Cortex of kidney (tissue), 1 donor: Measurements from ENCODE around the gene RSF1.

Experiments
- DNase-seq: peaks from one replicate; lab custom pipeline; 2025; lab: John Stamatoyannopoulos, UW

RSF1 gene

DNA sequence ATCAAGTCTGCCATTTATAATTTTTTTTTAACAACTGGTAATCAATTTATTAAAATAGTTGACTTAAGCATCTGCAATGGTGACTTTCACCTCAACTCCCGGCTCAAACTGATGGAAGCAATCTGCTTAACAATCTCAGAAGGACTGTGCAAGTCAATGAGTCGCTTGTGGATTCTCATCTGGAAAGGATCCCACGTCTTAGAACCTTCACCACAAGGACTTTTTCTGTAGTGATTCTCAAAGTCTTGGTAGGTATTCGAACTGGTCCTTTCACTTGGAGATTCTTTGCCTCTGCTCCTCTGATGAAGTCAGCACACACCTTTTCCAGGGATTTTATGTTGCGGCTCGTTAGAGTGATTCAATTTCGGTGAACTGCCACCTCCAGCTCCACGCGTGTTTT is 7.3 kb downstream of the RSF1 start:
- DNase-seq = no peak

DNA sequence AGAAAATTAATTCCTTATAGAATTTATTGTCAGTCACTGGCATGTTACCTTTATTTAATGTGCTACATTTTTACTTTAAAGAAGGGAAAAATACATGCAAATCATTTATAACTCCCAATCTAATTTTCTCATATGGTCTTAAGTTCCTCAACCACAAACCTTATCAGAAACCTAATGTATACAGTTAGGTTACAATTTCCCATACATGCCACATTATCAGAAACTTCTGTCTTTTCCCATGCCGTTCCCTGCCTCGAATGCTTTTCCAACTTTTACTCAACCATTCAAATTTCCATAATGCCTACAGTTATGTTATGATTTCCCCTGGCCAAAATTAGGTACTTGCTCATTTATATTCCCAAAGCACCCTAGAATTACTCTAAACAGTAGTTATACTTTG is 13.5 kb downstream of the RSF1 start:
- DNase-seq = no peak

GRCh38 chr11:77806415-77806814 is 14.1 kb downstream of the RSF1 start:
- DNase-seq = no peak

DNA sequence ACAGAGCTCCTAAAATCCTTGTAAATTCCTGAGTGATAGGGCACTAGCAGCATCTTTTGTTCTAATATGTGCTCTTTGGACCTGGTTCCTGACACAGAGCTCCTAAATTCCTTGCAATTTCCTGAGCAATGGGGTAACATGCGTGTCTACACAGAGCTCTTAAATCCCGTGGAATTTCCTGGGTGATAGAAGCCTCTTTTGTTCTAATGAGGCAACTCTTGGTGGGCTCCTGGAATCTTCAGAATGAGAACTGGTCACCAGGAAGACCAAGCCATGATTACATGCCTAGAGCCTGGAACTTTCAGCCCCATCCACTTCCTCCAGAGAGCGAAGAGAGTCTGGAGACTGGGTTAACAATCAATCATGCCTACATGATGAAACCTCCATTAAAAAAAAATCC is 19.0 kb downstream of the RSF1 start:
- DNase-seq = no peak

GRCh38 chr11:77800449-77800848 is 20.1 kb downstream of the RSF1 start:
- DNase-seq = no peak

DNA sequence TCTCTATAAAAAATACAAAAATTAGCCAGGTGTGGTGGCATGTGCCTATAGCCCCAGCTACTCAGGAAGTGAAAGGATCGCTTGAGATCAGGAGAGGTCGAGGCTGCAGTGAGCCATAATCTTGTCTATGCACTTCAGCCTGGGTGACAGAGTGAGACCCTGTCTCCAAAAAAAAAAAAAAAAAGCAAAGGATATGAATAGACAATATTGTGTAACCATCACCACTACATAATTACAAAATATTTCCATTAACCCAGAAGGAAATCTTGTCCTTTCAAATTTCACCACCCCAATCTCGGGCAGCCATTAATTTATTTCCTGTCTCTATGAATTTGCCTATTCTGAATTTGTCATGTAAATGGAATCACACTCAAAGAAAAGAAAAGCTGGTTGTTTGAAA is 21.2 kb downstream of the RSF1 start:
- DNase-seq = no peak

- no peak for DNase-seq
Observed at GRCh38 chr11:77793972-77794371, 26.6 kb downstream of the RSF1 start.

GRCh38 chr11:77791301-77791700 is 29.2 kb downstream of the RSF1 start:
- DNase-seq = no peak

DNA sequence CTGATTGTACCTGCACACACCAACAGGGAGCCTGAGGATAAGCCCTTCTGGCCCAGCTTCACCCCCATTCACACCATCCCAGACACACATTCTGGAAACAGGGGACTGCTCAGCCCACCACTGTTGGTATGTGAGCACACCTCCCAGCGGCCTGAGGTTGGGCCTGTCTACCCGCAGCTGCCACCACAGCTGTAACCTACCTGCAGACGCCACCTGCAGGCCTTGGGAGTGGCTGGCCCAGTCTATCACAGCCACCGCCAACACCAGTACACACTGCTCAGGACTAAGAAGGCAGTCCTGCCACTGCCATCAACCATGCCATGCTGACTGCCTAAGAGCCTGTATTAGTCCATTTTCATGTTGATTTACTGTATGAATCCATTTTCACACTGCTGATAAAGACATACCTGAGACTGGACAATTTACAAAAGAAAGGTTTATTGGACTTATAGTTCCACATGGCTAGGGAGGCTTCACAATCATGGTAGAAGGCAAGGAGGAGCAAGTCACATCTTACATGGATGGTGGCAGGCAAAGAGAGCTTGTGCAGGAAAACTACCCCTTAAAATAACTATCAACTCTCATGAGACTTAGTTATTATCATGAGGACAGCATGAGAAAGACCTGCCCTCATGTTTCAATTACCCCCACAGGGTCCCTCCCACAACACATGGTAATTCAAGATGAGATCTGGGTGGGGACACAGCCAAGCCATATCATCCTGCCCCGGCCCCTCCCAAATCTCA is 30.6 kb downstream of the RSF1 start:
- no peak for DNase-seq

- DNase-seq = no peak
Observed at GRCh38 chr11:77789061-77789730, 31.3 kb downstream of the RSF1 start.

DNA sequence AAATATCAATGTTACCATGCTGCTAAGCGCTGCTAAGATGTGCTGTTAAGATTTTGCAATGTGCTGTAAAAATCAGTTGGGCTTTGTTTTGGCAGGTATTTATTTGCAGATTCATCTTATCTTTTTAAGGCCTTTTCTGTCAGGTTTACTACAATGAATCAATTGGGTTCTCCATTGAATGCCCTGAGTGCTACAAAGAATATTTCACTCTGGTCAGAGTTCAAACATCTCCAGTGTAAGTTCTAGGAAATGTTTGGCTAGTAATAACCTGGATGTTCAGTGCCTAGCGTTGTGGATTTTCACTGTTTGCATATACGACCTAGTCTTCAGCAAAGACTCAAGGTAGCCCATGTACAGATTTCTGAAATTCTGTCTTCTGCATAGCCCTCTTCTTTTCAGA is 36.0 kb downstream of the RSF1 start:
- DNase-seq = no peak

- no peak for DNase-seq
Observed at GRCh38 chr11:77783025-77783424, 37.5 kb downstream of the RSF1 start.

- no peak for DNase-seq
Observed at GRCh38 chr11:77779935-77780334, 40.6 kb downstream of the RSF1 start.

- no peak for DNase-seq
Observed at GRCh38 chr11:77778549-77778948, 42.0 kb downstream of the RSF1 start.

- no peak for DNase-seq
Observed at GRCh38 chr11:77778118-77778517, 42.4 kb downstream of the RSF1 start.

GRCh38 chr11:77776455-77776854 is 44.1 kb downstream of the RSF1 start:
- no peak for DNase-seq

DNA sequence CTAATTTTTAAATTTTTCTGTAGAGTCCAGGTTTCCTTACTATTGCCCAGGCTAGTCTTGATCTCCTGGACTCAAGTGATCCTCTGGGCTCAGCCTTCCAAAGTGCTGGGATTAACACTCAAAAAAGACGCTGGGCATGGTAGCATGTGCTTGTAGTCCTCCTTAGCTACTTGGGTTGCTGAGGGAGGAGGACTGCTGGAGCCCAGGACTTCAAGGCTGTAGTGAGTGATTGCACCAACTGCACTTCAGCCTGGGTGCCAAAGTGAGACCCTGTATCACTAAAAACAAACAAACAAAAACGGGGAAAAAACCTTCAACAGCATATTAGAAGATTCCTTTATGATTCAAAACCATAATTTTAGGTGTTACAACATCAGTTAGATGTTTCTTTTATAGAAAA is 44.6 kb downstream of the RSF1 start:
- no peak for DNase-seq

DNA sequence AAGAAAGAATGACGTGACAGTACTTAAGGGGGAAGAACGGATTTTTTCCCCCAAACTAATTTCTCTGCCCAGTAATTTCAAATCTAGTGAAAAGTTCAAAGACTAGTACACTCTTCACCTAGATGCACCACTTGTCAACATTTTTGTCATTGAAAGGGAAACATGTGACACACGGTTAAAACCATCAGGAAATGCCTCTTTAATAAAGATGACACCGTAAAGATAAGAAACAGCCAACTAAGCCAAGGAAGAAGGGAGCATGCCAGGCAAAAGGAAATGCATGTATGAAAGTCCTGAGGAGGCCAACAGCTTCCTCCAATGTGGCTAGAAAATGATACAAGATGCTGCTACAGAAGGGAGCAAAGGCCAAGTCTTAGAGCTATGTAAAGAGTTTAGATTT is 49.4 kb downstream of the RSF1 start:
- DNase-seq = no peak

DNA sequence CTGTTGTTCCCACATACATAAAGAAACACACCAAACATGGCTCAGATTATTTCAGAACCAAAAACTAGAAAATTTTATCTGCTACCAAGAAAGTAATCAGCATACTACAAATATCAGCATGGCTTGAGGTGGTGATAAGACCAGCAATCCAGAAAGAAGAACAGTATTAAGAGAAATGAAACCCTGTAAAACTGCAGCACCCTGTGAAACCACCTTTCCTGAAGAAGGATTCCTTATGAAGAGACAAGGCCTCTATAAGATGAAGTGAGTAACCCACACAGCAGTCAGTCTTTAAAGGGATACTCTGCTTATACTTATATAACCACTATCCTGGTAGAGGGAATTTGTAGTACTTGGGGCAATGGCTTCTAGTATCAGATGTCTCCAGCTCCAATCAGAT is 49.9 kb downstream of the RSF1 start:
- DNase-seq = no peak

DNA sequence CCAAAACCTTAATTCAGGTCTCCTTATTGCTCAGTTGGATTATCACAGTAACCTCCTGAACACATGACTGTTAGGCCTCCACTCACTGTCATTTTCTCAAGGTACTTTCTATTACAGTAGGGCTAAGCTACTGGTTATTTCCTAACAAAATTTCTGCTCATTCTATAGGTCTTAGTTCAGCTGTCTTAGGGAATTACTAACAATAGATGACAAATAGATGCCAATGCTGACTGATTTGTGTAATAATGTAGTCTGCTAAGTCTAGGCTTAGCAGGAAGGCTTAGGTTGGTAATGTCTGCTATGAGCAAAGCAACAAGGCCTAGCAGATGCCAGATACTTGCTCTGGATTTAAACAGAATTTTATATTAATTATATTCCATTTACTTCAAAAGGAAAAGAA is 58.1 kb downstream of the RSF1 start:
- no peak for DNase-seq

GRCh38 chr11:77761491-77761890 is 59.0 kb downstream of the RSF1 start:
- DNase-seq = no peak

DNA sequence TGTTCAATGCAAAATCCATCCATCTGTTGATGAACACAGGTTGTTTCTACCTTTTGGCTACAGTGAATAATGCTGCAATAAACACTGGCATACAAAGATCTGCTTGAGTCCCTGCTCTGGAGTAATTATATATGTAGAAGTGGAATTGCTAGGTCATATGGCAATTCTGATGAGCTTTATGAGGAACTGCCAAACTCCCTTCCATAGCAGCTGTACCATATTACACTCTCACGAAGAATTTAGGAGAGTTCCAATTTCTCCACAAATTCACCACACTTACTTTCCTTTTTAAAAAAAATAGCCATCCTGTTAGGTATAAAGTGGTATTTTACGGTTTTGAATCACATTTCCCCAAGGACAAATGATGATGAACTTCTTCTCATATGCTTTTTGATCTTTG is 62.2 kb downstream of the RSF1 start:
- no peak for DNase-seq

DNA sequence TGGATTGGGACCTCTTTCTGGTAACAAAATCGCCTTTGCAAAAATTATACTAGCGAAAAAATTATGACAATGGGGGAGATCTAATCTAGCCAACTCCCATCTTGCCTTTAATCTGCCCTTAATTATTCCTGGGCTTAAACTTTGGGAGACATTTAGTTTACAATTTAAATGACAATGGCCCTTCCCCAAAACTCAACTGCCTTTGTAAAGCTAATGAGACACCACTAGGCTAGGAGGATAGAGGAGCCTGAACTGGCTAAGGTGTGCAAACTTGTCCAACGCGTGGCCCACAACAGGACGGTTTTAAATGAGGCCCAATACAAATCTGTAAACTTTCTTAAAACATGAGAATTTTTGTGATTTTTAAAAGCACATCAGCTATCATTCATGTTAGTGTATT is 67.3 kb downstream of the RSF1 start:
- DNase-seq = no peak

GRCh38 chr11:77752516-77752915 is 68.0 kb downstream of the RSF1 start:
- no peak for DNase-seq
